Neural cell (in vitro differentiated cells): ENCODE measurements around the gene H2AZ2. TPM values are rescaled to one million over a fixed set of nuclear protein-coding genes. Genes with fewer than 3 reads are reported as not detected.
"Not testable (repeated sequence)": the region's sequence is repeated elsewhere in the genome, so short reads cannot be mapped to it uniquely, and the experiment has no call there.

ENCODE experiments used
- H2AFZ ChIP-seq: fragments of 200-600, 300-800 bp; sonication (generic), shearing (Covaris generic); 2 replicates; pipeline ENCODE4 v1.6.0; 2014; ENCODE audit warnings: low read depth, mild to moderate bottlenecking, antibody characterized with exemption, low read length, moderate library complexity
- H3F3A ChIP-seq: fragments of 200-600 bp; shearing (Covaris generic); 2 replicates; pipeline ENCODE4 v1.6.1; 2016; ENCODE audit warnings: mild to moderate bottlenecking, moderate library complexity, mixed read lengths, antibody characterized with exemption, low read length; ENCODE audit not compliant: insufficient read depth, poor library complexity, severe bottlenecking
- H3K27ac ChIP-seq: fragments of 200-600, 300-800 bp; sonication (generic), shearing (Covaris generic); 2 replicates; pipeline ENCODE4 v1.5.1; 2014; ENCODE audit warnings: mild to moderate bottlenecking, low read length, moderate library complexity
- H3K27me3 ChIP-seq: fragments of 300-800, 200-600 bp; sonication (generic), shearing (Covaris generic); 2 replicates; pipeline ENCODE4 v1.6.0; 2014; ENCODE audit warnings: mild to moderate bottlenecking, low read depth, low read length, moderate library complexity; ENCODE audit not compliant: insufficient read depth
- H3K36me3 ChIP-seq: fragments of 300-800, 200-600 bp; sonication (generic), shearing (Covaris generic); 2 replicates; pipeline ENCODE4 v1.5.1; 2014; ENCODE audit warnings: mild to moderate bottlenecking, antibody characterized with exemption, low read length, moderate library complexity; ENCODE audit not compliant: insufficient read depth
- H3K4me2 ChIP-seq: fragments of 300-800, 200-600 bp; sonication (generic), shearing (Covaris generic); 2 replicates; pipeline ENCODE4 v1.6.0; 2014; ENCODE audit warnings: mild to moderate bottlenecking, low read length
- H3K4me3 ChIP-seq: fragments of 300-800, 200-600 bp; sonication (generic), shearing (Covaris generic); 2 replicates; pipeline ENCODE4 v1.5.1; 2014; ENCODE audit warnings: mild to moderate bottlenecking, low read length, moderate library complexity
- H3K79me2 ChIP-seq: fragments of 200-600 bp; shearing (Covaris generic); replicated peaks from 2 replicates; pipeline ENCODE4 v1.6.0; 2014; ENCODE audit warnings: mild to moderate bottlenecking, low read length, moderate library complexity; ENCODE audit not compliant: insufficient read depth
- H3K9ac ChIP-seq: fragments of 300-800, 200-600 bp; sonication (generic), shearing (Covaris generic); 2 replicates; pipeline ENCODE4 v1.6.1; 2016; ENCODE audit warnings: mild to moderate bottlenecking, low read length, mixed read lengths
- H3K9me2 ChIP-seq: fragments of 200-600 bp; shearing (Covaris generic); 2 replicates; pipeline ENCODE4 v1.6.1; 2016; ENCODE audit warnings: mild to moderate bottlenecking, low read length, mixed read lengths; ENCODE audit not compliant: insufficient read depth
- H3K9me3 ChIP-seq: fragments of 200-600, 300-800 bp; sonication (generic), shearing (Covaris generic); 2 replicates; pipeline ENCODE4 v1.6.1; 2016; ENCODE audit warnings: mild to moderate bottlenecking, mixed run types, low read length, moderate library complexity, mixed read lengths
- H4K20me1 ChIP-seq: fragments of 200-600 bp; shearing (Covaris generic); 2 replicates; pipeline ENCODE4 v1.6.1; 2016; ENCODE audit warnings: mild to moderate bottlenecking, mixed run types; ENCODE audit not compliant: insufficient read depth
- CTCF ChIP-seq: fragments of 450-650 bp; IDR thresholded peaks from 2 replicates; pipeline ENCODE4 v1.5.1; 2014; ENCODE audit warnings: antibody characterized with exemption, mild to moderate bottlenecking, moderate library complexity; ENCODE audit not compliant: poor library complexity, severe bottlenecking
- EP300 ChIP-seq: fragments of 450-650 bp; conservative IDR thresholded peaks from 2 replicates; pipeline ENCODE4 v1.6.1; 2014; ENCODE audit warnings: antibody characterized with exemption, mild to moderate bottlenecking, moderate library complexity; ENCODE audit not compliant: poor library complexity, severe bottlenecking
- EZH2 ChIP-seq: fragments of 200-600, 300-800 bp; shearing (Covaris generic), sonication (generic); IDR thresholded peaks from 2 replicates; pipeline ENCODE4 v1.6.1; 2014; ENCODE audit warnings: antibody characterized with exemption, low read length, borderline replicate concordance, mild to moderate bottlenecking; ENCODE audit not compliant: insufficient read depth, poor library complexity, severe bottlenecking
- MXI1 ChIP-seq: fragments of 450-650 bp; conservative IDR thresholded peaks from 2 replicates; pipeline ENCODE4 v1.6.1; 2014; ENCODE audit warnings: antibody characterized with exemption, mild to moderate bottlenecking; ENCODE audit not compliant: poor library complexity, severe bottlenecking
- POLR2AphosphoS5 ChIP-seq: IDR thresholded peaks from 2 replicates; pipeline ENCODE4 v1.6.1; 2012
- RAD21 ChIP-seq: fragments of 450-650 bp; conservative IDR thresholded peaks from 2 replicates; pipeline ENCODE4 v1.6.1; 2014; ENCODE audit warnings: antibody characterized with exemption, mild to moderate bottlenecking, moderate library complexity
- REST ChIP-seq: IDR thresholded peaks from 2 replicates; pipeline ENCODE4 v1.6.1; 2012; ENCODE audit warnings: borderline replicate concordance
- SMC3 ChIP-seq: fragments of 450-650 bp; conservative IDR thresholded peaks from 2 replicates; pipeline ENCODE4 v1.6.1; 2014; ENCODE audit warnings: antibody characterized with exemption, mild to moderate bottlenecking, moderate library complexity; ENCODE audit not compliant: poor library complexity
- TAF1 ChIP-seq: IDR thresholded peaks from 2 replicates; pipeline ENCODE4 v1.6.1; 2012; ENCODE audit warnings: low read depth
- polyA plus RNA-seq: library from polyadenylated mRNA; depleted of rRNA; stranded (reverse); fragments of >200 nt; gene quantifications from 2 replicates; pipeline ENCODE4 v1.2.3, GENCODE V29; 2014

H2AZ2 gene
- polyA plus RNA-seq, 1 donor from 2014 or later: 152 TPM

- not testable (repeated sequence) for H3K9me2 ChIP-seq, H3K27me3 ChIP-seq, H3K9me3 ChIP-seq, H3K79me2 ChIP-seq, H3K27ac ChIP-seq, H3F3A ChIP-seq, H3K36me3 ChIP-seq, H3K4me3 ChIP-seq, H4K20me1 ChIP-seq, H3K9ac ChIP-seq, H2AFZ ChIP-seq, H3K4me2 ChIP-seq
These were observed 14.1 kb upstream of the H2AZ2 start for GRCh38 chr7:44861949-44862348.

- no peak overlapping the region for H3K4me2 ChIP-seq
- no peak for TF ChIP-seq REST
- no peak for TF ChIP-seq EZH2
- TF ChIP-seq POLR2AphosphoS5: no peak
- TF ChIP-seq TAF1: no peak
- no peak for TF ChIP-seq RAD21
- TF ChIP-seq EP300: no peak
- H3F3A ChIP-seq: no peaks in the 10 kb centered on the region
- no peak overlapping the region for H3K9ac ChIP-seq
- H3K9me2 ChIP-seq: no peaks in the 10 kb centered on the region
- H2AFZ ChIP-seq: no peak overlapping the region
- no peaks in the 10 kb centered on the region for H3K36me3 ChIP-seq
- H3K27me3 ChIP-seq: no peaks in the 10 kb centered on the region
- no peaks in the 10 kb centered on the region for H3K9me3 ChIP-seq
- no peak overlapping the region for H3K27ac ChIP-seq
- H3K4me3 ChIP-seq: no peak overlapping the region
- H3K79me2 ChIP-seq: no peaks in the 10 kb centered on the region
- H4K20me1 ChIP-seq: no peaks in the 10 kb centered on the region
These were observed 10.3 kb upstream of the H2AZ2 start for GRCh38 chr7:44858161-44858560.

GRCh38 chr7:44854644-44855364 is 6.9 kb upstream of the H2AZ2 start:
- no peaks in the 10 kb centered on the region for H3K36me3 ChIP-seq
- TF ChIP-seq EP300 (no peak), MXI1 (no peak), REST (no peak), POLR2AphosphoS5 (no peak), SMC3 (no peak), TAF1 (no peak), RAD21 (no peak), CTCF (no peak), EZH2 (no peak)
- no peaks in the 10 kb centered on the region for H3K9me3 ChIP-seq
- H3K9ac ChIP-seq: no peak overlapping the region
- no peak overlapping the region for H2AFZ ChIP-seq
- H3K27me3 ChIP-seq: no peaks in the 10 kb centered on the region
- no peak overlapping the region for H3K4me2 ChIP-seq
- no peak overlapping the region for H3K27ac ChIP-seq
- H3K9me2 ChIP-seq: no peaks in the 10 kb centered on the region
- H3F3A ChIP-seq: no peaks in the 10 kb centered on the region
- H3K79me2 ChIP-seq: no peaks in the 10 kb centered on the region
- H3K4me3 ChIP-seq: no peak overlapping the region
- H4K20me1 ChIP-seq: no peaks in the 10 kb centered on the region
